Measurements from ENCODE around the gene OGDH.

GRCh38 chr7:44673771-44674170 lies 67.3 kb downstream of the OGDH start:
- no peak for TF ChIP-seq CTCF (IDR thresholded peaks at IDR 0.05; ENCODE audit: low read depth, low read length, missing input control)
- no peak for TF ChIP-seq YY1 (IDR thresholded peaks at IDR 0.05)
- TF ChIP-seq RAD21 (IDR thresholded peaks at IDR 0.05) = no peak
- TF ChIP-seq MAX (IDR thresholded peaks at IDR 0.05) = no peak
- no peak for TF ChIP-seq ATF3 (IDR thresholded peaks at IDR 0.05)
- TF ChIP-seq NR2F2 (IDR thresholded peaks at IDR 0.05) = no peak
- TF ChIP-seq HNF4A (conservative IDR thresholded peaks at IDR 0.05) = no peak
- no peak for TF ChIP-seq SP1 (IDR thresholded peaks at IDR 0.05)
- no peak for TF ChIP-seq ZBTB33 (IDR thresholded peaks at IDR 0.05)
- TF ChIP-seq GABPA (IDR thresholded peaks at IDR 0.05 in 1 of 2, conservative IDR thresholded peaks at IDR 0.05 in 1 of 2) = no peak
